ENCODE results near the gene PHF14. TPM values are rescaled to one million over a fixed set of nuclear protein-coding genes. Genes with fewer than 3 reads are reported as not detected.

PHF14 gene
- total RNA-seq, 2 experiments from 2014 or later, result 28.6 to 31.5 TPM

- DNase-seq, result no peak
- H3K27me3 Mint-ChIP-seq, result peaks cover 7% of the 10 kb centered on the region
- CTCF ChIA-PET, result interaction anchor here (0.9 kb wide), 1 partner anchor 23 kb away, joined by 3 read pairs; no protein-coding TSS in a partner anchor
- intact Hi-C loops (cut with micrococcal nuclease), result no loop called here
- POLR2A ChIA-PET, result no interaction called here
- H3K36me3 Mint-ChIP-seq, result no peaks in the 10 kb centered on the region
- no peak overlapping the region for H3K4me3 Mint-ChIP-seq
- H3K4me1 Mint-ChIP-seq (ENCODE audit: low read depth), result peaks cover 8% of the 10 kb centered on the region
- H3K27ac Mint-ChIP-seq, result no peak overlapping the region
- H3K9me3 Mint-ChIP-seq, result peaks cover 9% of the 10 kb centered on the region
Observed at GRCh38 chr7:11188529-11189310, 215.0 kb downstream of the PHF14 start.

GRCh38 chr7:11191081-11191480 is 217.4 kb downstream of the PHF14 start:
- Mint-ChIP-seq H3K9me3 (no peaks in the 10 kb centered on the region), H3K4me1 (ENCODE audit: low read depth) (peaks cover 8% of the 10 kb centered on the region), H3K27ac (no peak overlapping the region), H3K36me3 (no peaks in the 10 kb centered on the region), H3K4me3 (no peak overlapping the region), H3K27me3 (peaks cover 7% of the 10 kb centered on the region)
- ChIA-PET POLR2A (no interaction called here), CTCF (no interaction called here)
- no peak for DNase-seq
- intact Hi-C loops (cut with micrococcal nuclease), result loop anchor here (5.0 kb wide), 1 partner anchor 64 kb away; no protein-coding TSS in a partner anchor

- Mint-ChIP-seq H3K4me3 (no peak overlapping the region), H3K9me3 (no peaks in the 10 kb centered on the region), H3K27me3 (peaks cover 7% of the 10 kb centered on the region), H3K36me3 (no peaks in the 10 kb centered on the region), H3K27ac (no peak overlapping the region), H3K4me1 (ENCODE audit: low read depth) (peaks cover 8% of the 10 kb centered on the region)
- ChIA-PET POLR2A (no interaction called here), CTCF (no interaction called here)
- no peak for DNase-seq
- intact Hi-C loops (cut with micrococcal nuclease), result loop anchor here (5.0 kb wide), 1 partner anchor 64 kb away; no protein-coding TSS in a partner anchor
Observed at GRCh38 chr7:11191574-11192220, 218.0 kb downstream of the PHF14 start.

GRCh38 chr7:11192506-11192905 is 218.8 kb downstream of the PHF14 start:
- POLR2A ChIA-PET, result no interaction called here
- no peak for DNase-seq
- CTCF ChIA-PET, result interaction anchor here (1.7 kb wide), 1 partner anchor 19 kb away, joined by 9 read pairs; no protein-coding TSS in a partner anchor
- Mint-ChIP-seq H3K27me3 (peaks cover 7% of the 10 kb centered on the region), H3K4me1 (ENCODE audit: low read depth) (peaks cover 8% of the 10 kb centered on the region), H3K27ac (no peak overlapping the region), H3K36me3 (no peaks in the 10 kb centered on the region), H3K4me3 (no peak overlapping the region), H3K9me3 (no peaks in the 10 kb centered on the region)
- intact Hi-C loops (cut with micrococcal nuclease), result loop anchor here (5.0 kb wide), 1 partner anchor 65 kb away; no protein-coding TSS in a partner anchor

- peaks cover 8% of the 10 kb centered on the region for H3K4me1 Mint-ChIP-seq (ENCODE audit: low read depth)
- H3K9me3 Mint-ChIP-seq, result no peaks in the 10 kb centered on the region
- H3K36me3 Mint-ChIP-seq, result no peaks in the 10 kb centered on the region
- intact Hi-C loops (cut with micrococcal nuclease), result loop anchor here (5.0 kb wide), 1 partner anchor 66 kb away; no protein-coding TSS in a partner anchor
- no peak overlapping the region for H3K4me3 Mint-ChIP-seq
- DNase-seq, result no peak
- H3K27me3 Mint-ChIP-seq, result peaks cover 7% of the 10 kb centered on the region
- ChIA-PET POLR2A (interaction anchor here (0.9 kb wide), 1 partner anchor 253 kb away, joined by 3 read pairs; a partner anchor contains a TSS), CTCF (interaction anchor here (1.4 to 1.7 kb wide), 2 partner anchors 19 to 23 kb away, joined by 3 to 9 read pairs; no protein-coding TSS in a partner anchor)
- no peak overlapping the region for H3K27ac Mint-ChIP-seq
Observed at GRCh38 chr7:11193131-11193867, 219.6 kb downstream of the PHF14 start.

GRCh38 chr7:11193888-11194287 is 220.2 kb downstream of the PHF14 start:
- intact Hi-C loops (cut with micrococcal nuclease), result loop anchor here (5.0 kb wide), 1 partner anchor 67 kb away; no protein-coding TSS in a partner anchor
- CTCF ChIA-PET, result interaction anchor here (1.4 to 1.7 kb wide), 2 partner anchors 18 to 23 kb away, joined by 3 to 9 read pairs; no protein-coding TSS in a partner anchor
- H3K4me1 Mint-ChIP-seq (ENCODE audit: low read depth), result peaks cover 8% of the 10 kb centered on the region
- H3K27ac Mint-ChIP-seq, result no peak overlapping the region
- DNase-seq, result no peak
- H3K4me3 Mint-ChIP-seq, result no peak overlapping the region
- H3K27me3 Mint-ChIP-seq, result peaks cover 7% of the 10 kb centered on the region
- no peaks in the 10 kb centered on the region for H3K36me3 Mint-ChIP-seq
- H3K9me3 Mint-ChIP-seq, result no peaks in the 10 kb centered on the region
- POLR2A ChIA-PET, result interaction anchor here (0.9 kb wide), 1 partner anchor 254 kb away, joined by 3 read pairs; a partner anchor contains a TSS

- intact Hi-C loops (cut with micrococcal nuclease), result loop anchor here (5.0 kb wide), 1 partner anchor 67 kb away; no protein-coding TSS in a partner anchor
- H3K27ac Mint-ChIP-seq, result no peak overlapping the region
- ChIA-PET POLR2A (interaction anchor here (0.9 kb wide), 1 partner anchor 255 kb away, joined by 3 read pairs; a partner anchor contains a TSS), CTCF (no interaction called here)
- no peak overlapping the region for H3K4me3 Mint-ChIP-seq
- H3K4me1 Mint-ChIP-seq (ENCODE audit: low read depth), result peaks cover 8% of the 10 kb centered on the region
- H3K36me3 Mint-ChIP-seq, result no peaks in the 10 kb centered on the region
- H3K9me3 Mint-ChIP-seq, result no peaks in the 10 kb centered on the region
- DNase-seq, result no peak
- H3K27me3 Mint-ChIP-seq, result peaks cover 6% of the 10 kb centered on the region
Observed at GRCh38 chr7:11194492-11194891, 220.8 kb downstream of the PHF14 start.

- DNase-seq, result no peak
- POLR2A ChIA-PET, result no interaction called here
- no peaks in the 10 kb centered on the region for H3K36me3 Mint-ChIP-seq
- H3K27me3 Mint-ChIP-seq, result peaks cover 6% of the 10 kb centered on the region
- H3K4me3 Mint-ChIP-seq, result no peak overlapping the region
- no peak overlapping the region for H3K27ac Mint-ChIP-seq
- H3K9me3 Mint-ChIP-seq, result no peaks in the 10 kb centered on the region
- H3K4me1 Mint-ChIP-seq (ENCODE audit: low read depth), result peaks cover 8% of the 10 kb centered on the region
- intact Hi-C loops (cut with micrococcal nuclease), result no loop called here
- CTCF ChIA-PET, result interaction anchor here (1.6 kb wide), 1 partner anchor 16 kb away, joined by 7 read pairs; no protein-coding TSS in a partner anchor
Observed at GRCh38 chr7:11195502-11195901, 221.8 kb downstream of the PHF14 start.

GRCh38 chr7:11196143-11196542 is 222.5 kb downstream of the PHF14 start:
- Mint-ChIP-seq H3K9me3 (no peaks in the 10 kb centered on the region), H3K4me1 (ENCODE audit: low read depth) (peaks cover 8% of the 10 kb centered on the region), H3K36me3 (no peaks in the 10 kb centered on the region), H3K4me3 (no peak overlapping the region), H3K27ac (no peak overlapping the region), H3K27me3 (peaks cover 6% of the 10 kb centered on the region)
- ChIA-PET CTCF (interaction anchor here (1.6 kb wide), 1 partner anchor 16 kb away, joined by 7 read pairs; no protein-coding TSS in a partner anchor), POLR2A (no interaction called here)
- no peak for DNase-seq
- intact Hi-C loops (cut with micrococcal nuclease), result no loop called here

GRCh38 chr7:11203224-11203623 is 229.6 kb downstream of the PHF14 start:
- no peak overlapping the region for H3K27ac Mint-ChIP-seq
- POLR2A ChIA-PET, result no interaction called here
- H3K4me3 Mint-ChIP-seq, result no peak overlapping the region
- no peaks in the 10 kb centered on the region for H3K4me1 Mint-ChIP-seq (ENCODE audit: low read depth)
- CTCF ChIA-PET, result interaction anchor here (0.5 to 1.6 kb wide), 3 partner anchors 9 to 141 kb away, joined by 3 to 10 read pairs (median 3); no protein-coding TSS in a partner anchor
- no peaks in the 10 kb centered on the region for H3K36me3 Mint-ChIP-seq
- H3K9me3 Mint-ChIP-seq, result no peaks in the 10 kb centered on the region
- no peaks in the 10 kb centered on the region for H3K27me3 Mint-ChIP-seq
- DNase-seq, result no peak
- intact Hi-C loops (cut with micrococcal nuclease), result no loop called here

GRCh38 chr7:11203683-11204082 is 230.0 kb downstream of the PHF14 start:
- no peak for DNase-seq
- H3K36me3 Mint-ChIP-seq, result no peaks in the 10 kb centered on the region
- H3K27me3 Mint-ChIP-seq, result no peaks in the 10 kb centered on the region
- CTCF ChIA-PET, result interaction anchor here (1.6 kb wide), 2 partner anchors 8 to 10 kb away, joined by 3 to 10 read pairs; no protein-coding TSS in a partner anchor
- POLR2A ChIA-PET, result no interaction called here
- H3K4me3 Mint-ChIP-seq, result no peak overlapping the region
- intact Hi-C loops (cut with micrococcal nuclease), result no loop called here
- H3K27ac Mint-ChIP-seq, result no peak overlapping the region
- no peaks in the 10 kb centered on the region for H3K9me3 Mint-ChIP-seq
- no peaks in the 10 kb centered on the region for H3K4me1 Mint-ChIP-seq (ENCODE audit: low read depth)
